ENCODE results near the gene ESYT3.
"Not testable (repeated sequence)": the region's sequence is repeated elsewhere in the genome, so short reads cannot be mapped to it uniquely, and the experiment has no call there.

Gene ESYT3

DNA sequence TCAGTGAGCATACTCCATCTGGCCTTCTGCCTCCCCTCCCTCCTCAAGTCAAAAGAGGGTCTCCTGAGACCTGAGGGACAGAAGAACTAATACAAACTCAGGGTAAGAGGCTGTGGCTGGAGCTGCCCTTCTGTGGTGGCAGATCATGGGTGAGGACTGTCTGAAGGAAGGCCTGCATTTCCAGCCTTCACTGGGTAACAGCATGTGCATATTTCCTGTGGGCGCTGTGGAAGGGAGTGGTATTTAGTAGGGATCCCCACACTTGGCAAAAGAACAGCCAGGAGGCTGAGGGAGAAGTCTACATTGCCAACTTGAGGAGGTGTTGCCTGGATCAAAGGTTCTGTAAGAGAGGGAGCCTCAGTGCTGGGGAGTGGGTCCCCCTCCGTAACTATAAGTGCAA is 10.1 kb upstream of the ESYT3 start:
- Histone ChIP-seq H4K20me1 (ENCODE audit: insufficient read depth, low read length) (no peaks in the 10 kb centered on the region), H3K9ac (ENCODE audit: low read length) (no peak overlapping the region), H3K4me1 (ENCODE audit: insufficient read depth, low read length, severe bottlenecking) (no peaks in the 10 kb centered on the region), H3K79me2 (ENCODE audit: insufficient read depth, low read length) (no peaks in the 10 kb centered on the region), H3K27me3 (ENCODE audit: insufficient read depth, low read length) (no peaks in the 10 kb centered on the region), H2AFZ (ENCODE audit: low read length) (no peak overlapping the region), H3K4me2 (ENCODE audit: low read length) (no peak overlapping the region), H3K27ac (ENCODE audit: low read depth, low read length, poor library complexity, severe bottlenecking) (no peak overlapping the region), H3K4me3 (ENCODE audit: low read depth, low read length, poor library complexity, severe bottlenecking) (no peak overlapping the region), H3K9me2 (ENCODE audit: low read depth, low read length) (no peaks in the 10 kb centered on the region), H3F3A (ENCODE audit: insufficient read depth, low read length) (no peaks in the 10 kb centered on the region), H3K9me3 (ENCODE audit: low read length) (0 out of 2 replicates have a peak, but pooled peaks cover 5% of the 10 kb centered on the region), H3K36me3 (ENCODE audit: insufficient read depth, low read length) (no peaks in the 10 kb centered on the region)
- TF ChIP-seq EZH2 (IDR thresholded peaks at IDR 0.05; ENCODE audit: borderline replicate concordance, low read length) = no peak
- TF ChIP-seq, protein P1, sequence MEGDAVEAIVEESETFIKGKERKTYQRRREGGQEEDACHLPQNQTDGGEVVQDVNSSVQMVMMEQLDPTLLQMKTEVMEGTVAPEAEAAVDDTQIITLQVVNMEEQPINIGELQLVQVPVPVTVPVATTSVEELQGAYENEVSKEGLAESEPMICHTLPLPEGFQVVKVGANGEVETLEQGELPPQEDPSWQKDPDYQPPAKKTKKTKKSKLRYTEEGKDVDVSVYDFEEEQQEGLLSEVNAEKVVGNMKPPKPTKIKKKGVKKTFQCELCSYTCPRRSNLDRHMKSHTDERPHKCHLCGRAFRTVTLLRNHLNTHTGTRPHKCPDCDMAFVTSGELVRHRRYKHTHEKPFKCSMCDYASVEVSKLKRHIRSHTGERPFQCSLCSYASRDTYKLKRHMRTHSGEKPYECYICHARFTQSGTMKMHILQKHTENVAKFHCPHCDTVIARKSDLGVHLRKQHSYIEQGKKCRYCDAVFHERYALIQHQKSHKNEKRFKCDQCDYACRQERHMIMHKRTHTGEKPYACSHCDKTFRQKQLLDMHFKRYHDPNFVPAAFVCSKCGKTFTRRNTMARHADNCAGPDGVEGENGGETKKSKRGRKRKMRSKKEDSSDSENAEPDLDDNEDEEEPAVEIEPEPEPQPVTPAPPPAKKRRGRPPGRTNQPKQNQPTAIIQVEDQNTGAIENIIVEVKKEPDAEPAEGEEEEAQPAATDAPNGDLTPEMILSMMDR (IDR thresholded peaks at IDR 0.05; ENCODE audit: low read length) = no peak

DNA sequence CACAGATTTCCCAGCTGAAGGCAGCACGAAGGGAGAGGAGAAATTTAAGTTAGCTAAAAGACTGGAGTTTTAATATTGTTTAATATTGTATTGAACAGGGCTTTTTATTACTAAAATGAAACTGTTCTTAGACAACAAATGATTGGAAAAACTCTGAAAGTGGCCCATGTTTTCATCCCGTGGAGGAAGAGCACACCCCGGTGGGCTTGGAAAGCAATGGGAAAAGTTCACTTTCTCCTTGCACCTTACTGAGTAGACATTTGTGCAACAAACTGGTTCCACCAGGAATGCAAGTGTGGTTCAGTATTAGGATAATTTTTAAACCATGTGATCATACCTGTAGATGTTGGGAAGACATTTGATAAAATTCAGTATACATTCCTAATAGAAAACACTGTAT is 8.2 kb upstream of the ESYT3 start:
- H3F3A ChIP-seq (ENCODE audit: insufficient read depth, low read length) = no peaks in the 10 kb centered on the region
- no peaks in the 10 kb centered on the region for H3K36me3 ChIP-seq (ENCODE audit: insufficient read depth, low read length)
- no peak overlapping the region for H3K4me3 ChIP-seq (ENCODE audit: low read depth, low read length, poor library complexity, severe bottlenecking)
- no peak overlapping the region for H3K4me2 ChIP-seq (ENCODE audit: low read length)
- no peaks in the 10 kb centered on the region for H3K79me2 ChIP-seq (ENCODE audit: insufficient read depth, low read length)
- no peak overlapping the region for H3K27ac ChIP-seq (ENCODE audit: low read depth, low read length, poor library complexity, severe bottlenecking)
- no peak overlapping the region for H3K9ac ChIP-seq (ENCODE audit: low read length)
- no peak for TF ChIP-seq EZH2 (IDR thresholded peaks at IDR 0.05; ENCODE audit: borderline replicate concordance, low read length)
- TF ChIP-seq, protein P1 (IDR thresholded peaks at IDR 0.05; ENCODE audit: low read length) = no peak
- no peaks in the 10 kb centered on the region for H3K9me3 ChIP-seq (ENCODE audit: low read length)
- no peak overlapping the region for H2AFZ ChIP-seq (ENCODE audit: low read length)
- H3K9me2 ChIP-seq (ENCODE audit: low read depth, low read length) = no peaks in the 10 kb centered on the region
- H3K4me1 ChIP-seq (ENCODE audit: insufficient read depth, low read length, severe bottlenecking) = no peaks in the 10 kb centered on the region
- H3K27me3 ChIP-seq (ENCODE audit: insufficient read depth, low read length) = no peaks in the 10 kb centered on the region
- no peaks in the 10 kb centered on the region for H4K20me1 ChIP-seq (ENCODE audit: insufficient read depth, low read length)

DNA sequence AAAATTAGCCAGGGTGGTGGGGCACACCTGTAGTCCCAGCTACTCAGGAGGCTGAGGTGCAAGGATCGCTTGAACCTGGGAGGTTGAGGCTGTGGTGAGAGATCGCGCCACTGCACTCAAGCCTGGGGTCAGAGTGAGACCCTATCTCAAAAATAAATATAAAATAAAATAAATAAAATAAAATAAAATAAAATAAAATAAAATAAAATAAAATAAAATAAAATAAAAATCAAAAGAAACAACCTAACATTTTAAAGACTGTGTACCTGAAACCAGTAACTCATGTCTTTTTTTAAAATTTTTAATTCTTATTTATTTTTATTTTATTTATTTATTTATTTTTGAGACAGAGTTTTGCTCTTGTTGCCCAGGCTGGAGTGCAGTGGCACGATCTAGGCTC is 7.7 kb upstream of the ESYT3 start:
- H3K79me2 ChIP-seq (ENCODE audit: insufficient read depth, low read length); H3K9me3 ChIP-seq (ENCODE audit: low read length); H3K4me1 ChIP-seq (ENCODE audit: insufficient read depth, low read length, severe bottlenecking); H3K36me3 ChIP-seq (ENCODE audit: insufficient read depth, low read length); H2AFZ ChIP-seq (ENCODE audit: low read length); H4K20me1 ChIP-seq (ENCODE audit: insufficient read depth, low read length); H3K9me2 ChIP-seq (ENCODE audit: low read depth, low read length); H3K4me2 ChIP-seq (ENCODE audit: low read length); H3K27me3 ChIP-seq (ENCODE audit: insufficient read depth, low read length); H3K4me3 ChIP-seq (ENCODE audit: low read depth, low read length, poor library complexity, severe bottlenecking); H3K9ac ChIP-seq (ENCODE audit: low read length); H3K27ac ChIP-seq (ENCODE audit: low read depth, low read length, poor library complexity, severe bottlenecking); H3F3A ChIP-seq (ENCODE audit: insufficient read depth, low read length): not testable (repeated sequence)

DNA sequence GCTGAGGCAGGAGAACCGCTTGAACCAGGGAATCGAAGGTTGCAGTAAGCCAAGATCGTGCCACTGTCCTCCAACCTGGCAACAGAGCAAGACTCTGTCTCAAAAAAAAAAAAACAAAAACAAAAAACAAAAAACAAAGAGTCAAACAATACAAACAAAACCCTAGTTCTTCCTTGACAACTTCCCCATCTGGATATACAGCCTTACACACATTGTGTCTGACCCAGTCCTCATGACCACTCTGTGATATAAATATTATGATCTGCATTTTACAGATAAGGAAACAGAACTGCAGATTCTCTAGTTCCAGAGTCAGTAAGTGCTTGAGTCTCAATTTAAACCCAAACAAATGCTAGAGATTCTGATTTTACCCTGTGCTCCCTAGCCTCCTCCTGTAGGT is 4.8 kb upstream of the ESYT3 start:
- Histone ChIP-seq H3K9me3 (ENCODE audit: low read length) (no peaks in the 10 kb centered on the region), H3K9me2 (ENCODE audit: low read depth, low read length) (no peaks in the 10 kb centered on the region), H4K20me1 (ENCODE audit: insufficient read depth, low read length) (no peaks in the 10 kb centered on the region), H3K27me3 (ENCODE audit: insufficient read depth, low read length) (peaks cover 4% of the 10 kb centered on the region; the same call in 1 of the 2 replicates), H3K9ac (ENCODE audit: low read length) (no peak overlapping the region), H3K27ac (ENCODE audit: low read depth, low read length, poor library complexity, severe bottlenecking) (no peak overlapping the region), H3K4me3 (ENCODE audit: low read depth, low read length, poor library complexity, severe bottlenecking) (no peak overlapping the region), H3K36me3 (ENCODE audit: insufficient read depth, low read length) (no peaks in the 10 kb centered on the region), H2AFZ (ENCODE audit: low read length) (no peak overlapping the region), H3F3A (ENCODE audit: insufficient read depth, low read length) (no peaks in the 10 kb centered on the region), H3K4me1 (ENCODE audit: insufficient read depth, low read length, severe bottlenecking) (no peaks in the 10 kb centered on the region), H3K79me2 (ENCODE audit: insufficient read depth, low read length) (no peaks in the 10 kb centered on the region), H3K4me2 (ENCODE audit: low read length) (no peak overlapping the region)
- no peak for TF ChIP-seq EZH2 (IDR thresholded peaks at IDR 0.05; ENCODE audit: borderline replicate concordance, low read length)
- TF ChIP-seq, protein P1 (IDR thresholded peaks at IDR 0.05; ENCODE audit: low read length) = no peak

All from OCI-LY1 (cell line).